GM10266 (cell line): ENCODE measurements around the gene CDK8.
A peak's percentile ranks its signal among the peaks of the same experiment; 100 is the strongest.

Experiments used
- DNase-seq: peaks from one replicate; pipeline ENCODE4 v3.0.0; 2012; ENCODE audit errors: extremely low spot score
- CTCF ChIP-seq: IDR thresholded peaks from 2 replicates; pipeline ENCODE4 v1.5.1; 2012; ENCODE audit warnings: mild to moderate bottlenecking, low read depth; ENCODE audit not compliant: control insufficient read depth, insufficient read depth; ENCODE audit errors: missing control alignments

Gene CDK8

GRCh38 chr13:26253787-26254582 is at the start of gene CDK8:
TSS of gene CDK8 (plus strand) at chr13:26254129. CDS start at chr13:26254642, 513 bp downstream.
- peak; percentile 86 for DNase-seq

GRCh38 chr13:26208287-26208686 is 45.6 kb upstream of the CDK8 start:
- TF ChIP-seq CTCF, result no peak
- DNase-seq, result no peak

More at GRCh38 chr13:26253787-26254582, at the start of gene CDK8:
- no peak for TF ChIP-seq CTCF

- TF ChIP-seq CTCF, result no peak
- no peak for DNase-seq
These were observed 40.6 kb upstream of the CDK8 start for GRCh38 chr13:26213345-26213744.

GRCh38 chr13:26213982-26214381 is 39.9 kb upstream of the CDK8 start:
- TF ChIP-seq CTCF, result no peak
- DNase-seq, result no peak

GRCh38 chr13:26216042-26216441 is 37.9 kb upstream of the CDK8 start:
- DNase-seq, result no peak
- TF ChIP-seq CTCF, result no peak

GRCh38 chr13:26219726-26220125 is 34.2 kb upstream of the CDK8 start:
- no peak for TF ChIP-seq CTCF
- no peak for DNase-seq

- no peak for TF ChIP-seq CTCF
- no peak for DNase-seq
These were observed 33.4 kb upstream of the CDK8 start for GRCh38 chr13:26220575-26220974.
